Smooth muscle cell (in vitro differentiated cells): Measurements from ENCODE around the gene SMARCA2. TPM values are rescaled to one million over a fixed set of nuclear protein-coding genes. Genes with fewer than 3 reads are reported as not detected.

Experiments used
- DNase-seq: peaks from one replicate; lab custom pipeline; 2025; ENCODE audit not compliant: unreplicated experiment; lab: John Stamatoyannopoulos, UW
- H2AFZ ChIP-seq: fragments of 200-600 bp; sonication (generic); 2 replicates; pipeline ENCODE4 v1.6.0; 2016; ENCODE audit warnings: antibody characterized with exemption, low read depth, mild to moderate bottlenecking
- H3F3A ChIP-seq: fragments of 200-600 bp; sonication (generic); 2 replicates; pipeline ENCODE4 v1.6.0; 2017; ENCODE audit warnings: antibody characterized with exemption, low read depth
- H3K27ac ChIP-seq: fragments of 200-600 bp; sonication (generic); 2 replicates; pipeline ENCODE4 v1.5.1; 2016; ENCODE audit warnings: low read depth, mild to moderate bottlenecking
- H3K27me3 ChIP-seq: fragments of 200-600 bp; sonication (generic); 2 replicates; pipeline ENCODE4 v1.6.1; 2016; ENCODE audit warnings: low read depth, mild to moderate bottlenecking
- H3K36me3 ChIP-seq: fragments of 200-600 bp; sonication (generic); 2 replicates; pipeline ENCODE4 v1.5.1; 2016; ENCODE audit warnings: low read depth
- H3K4me1 ChIP-seq: fragments of 200-600 bp; sonication (generic); 2 replicates; pipeline ENCODE4 v1.5.1; 2016; ENCODE audit warnings: low read depth
- H3K4me2 ChIP-seq: fragments of 200-600 bp; sonication (generic); 2 replicates; pipeline ENCODE4 v1.6.0; 2016; ENCODE audit warnings: mild to moderate bottlenecking
- H3K4me3 ChIP-seq: fragments of 200-600 bp; sonication (generic); 2 replicates; pipeline ENCODE4 v1.5.1; 2016; ENCODE audit warnings: mild to moderate bottlenecking
- H3K79me2 ChIP-seq: fragments of 200-600 bp; sonication (generic); 2 replicates; pipeline ENCODE4 v1.6.0; 2016; ENCODE audit warnings: low read depth, mild to moderate bottlenecking
- H3K9ac ChIP-seq: fragments of 200-600 bp; sonication (generic); 2 replicates; pipeline ENCODE4 v1.6.0; 2016; ENCODE audit warnings: low read depth
- H3K9me3 ChIP-seq: fragments of 200-600 bp; sonication (generic); replicated peaks from 2 replicates; pipeline ENCODE4 v1.5.1; 2016; ENCODE audit warnings: low read depth
- H4K20me1 ChIP-seq: fragments of 200-600 bp; sonication (generic); 2 replicates; pipeline ENCODE4 v1.6.0; 2016; ENCODE audit warnings: low read depth
- WGBS: methylation state at CpG from one replicate; pipeline ENCODE4 v1.1.7; 2016; ENCODE audit warnings: low lambda C conversion rate; 5-methylcytosine and 5-hydroxymethylcytosine counted together
- polyA plus RNA-seq: library from polyadenylated mRNA; unstranded; fragments of >200 nt; fragmentation: Nextera tagmentation; extraction: Ambion mirVana; gene quantifications from 2 replicates; pipeline ENCODE4 v1.2.1, GENCODE V29; 2016
- total RNA-seq: library from RNA; depleted of rRNA; stranded (reverse); fragments of >200 nt; gene quantifications from 2 replicates; pipeline ENCODE4 v1.2.3, GENCODE V29; 2014
- TF ChIP-seq, protein P1 (sequence below): fragments of 200-600 bp; sonication (generic); IDR thresholded peaks from 2 replicates; pipeline ENCODE4 v1.5.1; 2017; ENCODE audit warnings: borderline replicate concordance, mild to moderate bottlenecking, antibody characterized with exemption; ENCODE audit not compliant: insufficient read depth, poor library complexity, severe bottlenecking

Gene SMARCA2
- total and polyA plus RNA-seq, 2 experiments from 2014 or later = 27.7 to 61.7 TPM

DNA sequence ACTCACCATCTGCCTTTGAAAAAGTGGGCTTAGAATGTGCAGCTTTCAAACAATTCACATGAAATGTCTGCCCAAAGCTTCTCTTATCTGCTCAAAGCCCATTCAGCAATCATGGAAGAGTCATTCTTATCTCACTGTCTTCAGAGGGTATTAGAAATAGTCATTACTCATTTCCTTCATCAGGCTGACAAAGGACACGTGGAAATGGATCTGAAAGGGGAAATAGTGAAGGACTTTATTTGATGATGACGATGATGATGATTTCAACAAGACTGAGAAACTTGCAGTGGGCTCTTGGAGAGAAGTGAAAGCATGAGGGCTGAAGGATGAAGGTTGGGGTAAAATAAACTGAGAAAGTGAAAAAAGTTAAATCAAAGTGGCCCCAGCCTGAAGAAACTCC lies 194.3 kb downstream of the SMARCA2 start:
- Histone ChIP-seq H3K27ac (no peak overlapping the region), H2AFZ (no peak overlapping the region), H3K4me3 (no peak overlapping the region), H4K20me1 (no peaks in the 10 kb centered on the region), H3K79me2 (no peaks in the 10 kb centered on the region), H3K36me3 (no peaks in the 10 kb centered on the region), H3F3A (peaks cover 5% of the 10 kb centered on the region), H3K9me3 (no peaks in the 10 kb centered on the region), H3K27me3 (no peaks in the 10 kb centered on the region), H3K4me2 (peak overlapping the region; percentile 35), H3K4me1 (no peaks in the 10 kb centered on the region), H3K9ac (no peak overlapping the region)
- no peak for DNase-seq
- TF ChIP-seq, protein P1, sequence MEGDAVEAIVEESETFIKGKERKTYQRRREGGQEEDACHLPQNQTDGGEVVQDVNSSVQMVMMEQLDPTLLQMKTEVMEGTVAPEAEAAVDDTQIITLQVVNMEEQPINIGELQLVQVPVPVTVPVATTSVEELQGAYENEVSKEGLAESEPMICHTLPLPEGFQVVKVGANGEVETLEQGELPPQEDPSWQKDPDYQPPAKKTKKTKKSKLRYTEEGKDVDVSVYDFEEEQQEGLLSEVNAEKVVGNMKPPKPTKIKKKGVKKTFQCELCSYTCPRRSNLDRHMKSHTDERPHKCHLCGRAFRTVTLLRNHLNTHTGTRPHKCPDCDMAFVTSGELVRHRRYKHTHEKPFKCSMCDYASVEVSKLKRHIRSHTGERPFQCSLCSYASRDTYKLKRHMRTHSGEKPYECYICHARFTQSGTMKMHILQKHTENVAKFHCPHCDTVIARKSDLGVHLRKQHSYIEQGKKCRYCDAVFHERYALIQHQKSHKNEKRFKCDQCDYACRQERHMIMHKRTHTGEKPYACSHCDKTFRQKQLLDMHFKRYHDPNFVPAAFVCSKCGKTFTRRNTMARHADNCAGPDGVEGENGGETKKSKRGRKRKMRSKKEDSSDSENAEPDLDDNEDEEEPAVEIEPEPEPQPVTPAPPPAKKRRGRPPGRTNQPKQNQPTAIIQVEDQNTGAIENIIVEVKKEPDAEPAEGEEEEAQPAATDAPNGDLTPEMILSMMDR = no peak
- WGBS = 33% methylated on average over 2 of the region's 2 CpGs

DNA sequence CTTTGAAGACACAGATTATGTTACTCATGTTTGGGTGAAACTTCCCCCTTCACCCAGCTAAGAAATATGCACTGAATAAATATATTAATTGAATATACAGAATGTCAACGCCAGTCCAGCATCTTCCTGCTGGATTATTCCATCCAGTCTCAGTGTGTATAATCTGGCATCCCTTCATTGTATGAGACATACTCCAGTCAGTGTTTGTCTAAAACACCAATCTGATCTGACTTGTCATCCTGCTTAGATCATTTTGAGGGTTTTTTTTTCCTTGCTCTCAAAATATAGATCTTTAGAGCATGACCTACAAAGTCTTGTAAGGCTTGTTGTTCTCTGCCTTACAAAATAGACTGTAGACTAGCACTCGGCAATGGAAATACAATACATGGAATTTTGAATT lies 195.1 kb downstream of the SMARCA2 start:
- H3K9ac ChIP-seq = no peak overlapping the region
- no peak overlapping the region for H3K4me2 ChIP-seq
- no peaks in the 10 kb centered on the region for H3K9me3 ChIP-seq
- WGBS = 86% methylated on average over 2 of the region's 2 CpGs
- no peaks in the 10 kb centered on the region for H3K4me1 ChIP-seq
- no peak overlapping the region for H3K27ac ChIP-seq
- no peaks in the 10 kb centered on the region for H4K20me1 ChIP-seq
- no peak overlapping the region for H2AFZ ChIP-seq
- no peaks in the 10 kb centered on the region for H3K36me3 ChIP-seq
- H3K79me2 ChIP-seq = no peaks in the 10 kb centered on the region
- TF ChIP-seq, protein P1 = no peak
- H3K27me3 ChIP-seq = no peaks in the 10 kb centered on the region
- H3F3A ChIP-seq = peaks cover 5% of the 10 kb centered on the region
- H3K4me3 ChIP-seq = no peak overlapping the region
- DNase-seq = no peak

DNA sequence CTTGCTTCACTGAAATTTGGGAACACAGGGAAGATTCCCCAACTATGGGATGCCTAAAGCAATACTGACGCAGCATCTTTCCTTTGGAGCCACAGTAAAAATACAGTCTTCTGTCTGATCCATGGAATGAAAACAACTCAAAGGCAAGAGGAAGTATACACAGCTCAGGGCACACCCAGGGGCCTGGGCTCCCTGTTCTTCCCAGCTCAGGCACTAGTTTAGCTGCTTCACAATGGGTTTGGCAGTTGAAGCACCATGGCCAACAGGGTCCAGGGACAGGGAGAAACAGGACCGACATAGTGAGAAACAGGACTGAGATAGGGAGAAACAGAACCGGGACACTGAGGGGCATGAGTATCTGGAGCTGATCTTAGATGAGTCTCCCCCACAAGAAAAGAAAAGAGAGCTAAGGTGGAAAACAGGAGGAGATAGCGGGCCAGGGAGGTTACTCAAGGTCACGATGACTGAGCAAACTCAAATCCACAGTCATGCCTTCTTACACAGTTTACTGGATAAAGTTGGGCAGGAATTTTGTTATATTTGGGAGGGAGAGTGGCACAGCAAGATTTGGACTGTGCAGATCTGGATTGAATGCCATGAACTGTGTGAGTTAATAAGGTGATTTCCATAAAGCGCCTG lies 198.8 kb downstream of the SMARCA2 start:
- WGBS = 77% methylated on average over 6 of the region's 6 CpGs
- Histone ChIP-seq H4K20me1 (no peaks in the 10 kb centered on the region), H3K27ac (no peak overlapping the region), H3K4me1 (no peaks in the 10 kb centered on the region), H3K79me2 (no peaks in the 10 kb centered on the region), H2AFZ (no peak overlapping the region), H3K27me3 (no peaks in the 10 kb centered on the region), H3K36me3 (no peaks in the 10 kb centered on the region), H3K9ac (no peak overlapping the region), H3K4me3 (no peak overlapping the region), H3K4me2 (no peak overlapping the region), H3F3A (peaks cover 5% of the 10 kb centered on the region), H3K9me3 (no peaks in the 10 kb centered on the region)
- DNase-seq = no peak
- TF ChIP-seq, protein P1 = no peak

DNA sequence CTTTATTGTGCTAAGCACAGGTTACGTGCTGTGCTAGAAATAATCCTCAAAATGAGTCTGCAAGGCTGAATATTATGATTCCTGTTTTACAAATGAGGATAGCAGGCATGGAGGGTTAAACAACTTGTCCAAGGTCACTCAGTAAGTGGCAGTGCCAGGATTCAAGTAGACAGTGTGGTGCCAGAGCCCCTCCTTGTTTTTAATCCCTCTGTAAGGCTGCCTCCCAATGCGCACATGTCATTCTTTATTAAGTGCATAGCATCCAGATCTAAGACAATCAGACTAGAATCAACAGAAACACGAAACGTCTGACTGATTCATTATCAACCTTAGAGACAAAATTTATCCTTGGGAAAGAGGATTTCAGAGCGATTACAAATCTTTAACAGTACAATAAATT lies 199.6 kb downstream of the SMARCA2 start:
- Histone ChIP-seq H3K4me2 (no peak overlapping the region), H2AFZ (no peak overlapping the region), H3K27ac (no peak overlapping the region), H3K4me3 (no peak overlapping the region), H3K27me3 (no peaks in the 10 kb centered on the region), H3K9me3 (no peaks in the 10 kb centered on the region), H3F3A (peaks cover 5% of the 10 kb centered on the region), H3K79me2 (no peaks in the 10 kb centered on the region), H4K20me1 (no peaks in the 10 kb centered on the region), H3K4me1 (no peaks in the 10 kb centered on the region), H3K9ac (no peak overlapping the region), H3K36me3 (no peaks in the 10 kb centered on the region)
- DNase-seq = no peak
- TF ChIP-seq, protein P1 = no peak
- 93% methylated on average over 5 of the region's 5 CpGs for WGBS
